Thoracic aorta (tissue), 2 donors: Measurements from ENCODE around the gene CFAP251. TPM values are rescaled to one million over a fixed set of nuclear protein-coding genes. Genes with fewer than 3 reads are reported as not detected.

Experiments used
- ATAC-seq: fragments of 150-250 bp; one replicate; pipeline ENCODE4 v1.8.0; 2017; ENCODE audit warnings: low read depth; ENCODE audit not compliant: insufficient number of reproducible peaks, low FRiP score
- DNase-seq: peaks from one replicate; pipeline ENCODE4 v3.0.0-alpha.2; 2020; ENCODE audit warnings: low spot score
- H3K27ac ChIP-seq, 2 donors: fragments of 200-600 bp; sonication (generic); 1 replicate in 1 of 2; 2 replicates in 1 of 2; pipeline ENCODE4 v1.5.1; 2016; ENCODE audit warnings: mild to moderate bottlenecking in 2 of 2, moderate library complexity in 2 of 2
- H3K27me3 ChIP-seq: fragments of 200-600 bp; sonication (generic); replicated peaks from 2 replicates; pipeline ENCODE4 v1.6.0; 2016; ENCODE audit warnings: mild to moderate bottlenecking; ENCODE audit not compliant: insufficient read depth
- H3K36me3 ChIP-seq: fragments of 200-600 bp; sonication (generic); one replicate; pipeline ENCODE4 v1.5.1; 2016
- H3K4me1 ChIP-seq, 2 donors: fragments of 200-600 bp; sonication (generic); 1 replicate in 1 of 2; 2 replicates in 1 of 2; pipeline versions ENCODE4 v1.5.1 to v1.6.0; 2016; ENCODE audit warnings: low read depth in 2 of 2, mild to moderate bottlenecking in 1 of 2; ENCODE audit not compliant: control insufficient read depth in 1 of 2
- H3K4me3 ChIP-seq: fragments of 200-600 bp; sonication (generic); 2 replicates; pipeline ENCODE4 v1.5.1; 2016; ENCODE audit warnings: mild to moderate bottlenecking
- H3K9me3 ChIP-seq: fragments of 200-600 bp; sonication (generic); 2 replicates; pipeline ENCODE4 v1.5.1; 2016
- total RNA-seq, 2 donors: library from RNA; depleted of rRNA; stranded (reverse); fragments of >200 nt; gene quantifications; one replicate each; pipeline versions ENCODE4 v1.1.0 to v1.2.3, GENCODE V29; 2016
- TF ChIP-seq, protein P1 (sequence below): fragments of 200-600 bp; sonication (generic); IDR thresholded peaks from one replicate; pipeline ENCODE4 v1.5.1; 2019; ENCODE audit warnings: antibody characterized with exemption

Gene CFAP251
- total RNA-seq, 2 donors from 2014 or later = 3.4 to 6.9 TPM

- TF ChIP-seq, protein P1, sequence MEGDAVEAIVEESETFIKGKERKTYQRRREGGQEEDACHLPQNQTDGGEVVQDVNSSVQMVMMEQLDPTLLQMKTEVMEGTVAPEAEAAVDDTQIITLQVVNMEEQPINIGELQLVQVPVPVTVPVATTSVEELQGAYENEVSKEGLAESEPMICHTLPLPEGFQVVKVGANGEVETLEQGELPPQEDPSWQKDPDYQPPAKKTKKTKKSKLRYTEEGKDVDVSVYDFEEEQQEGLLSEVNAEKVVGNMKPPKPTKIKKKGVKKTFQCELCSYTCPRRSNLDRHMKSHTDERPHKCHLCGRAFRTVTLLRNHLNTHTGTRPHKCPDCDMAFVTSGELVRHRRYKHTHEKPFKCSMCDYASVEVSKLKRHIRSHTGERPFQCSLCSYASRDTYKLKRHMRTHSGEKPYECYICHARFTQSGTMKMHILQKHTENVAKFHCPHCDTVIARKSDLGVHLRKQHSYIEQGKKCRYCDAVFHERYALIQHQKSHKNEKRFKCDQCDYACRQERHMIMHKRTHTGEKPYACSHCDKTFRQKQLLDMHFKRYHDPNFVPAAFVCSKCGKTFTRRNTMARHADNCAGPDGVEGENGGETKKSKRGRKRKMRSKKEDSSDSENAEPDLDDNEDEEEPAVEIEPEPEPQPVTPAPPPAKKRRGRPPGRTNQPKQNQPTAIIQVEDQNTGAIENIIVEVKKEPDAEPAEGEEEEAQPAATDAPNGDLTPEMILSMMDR = no peak
- Histone ChIP-seq H3K9me3 (no peaks in the 10 kb centered on the region), H3K4me1 (peaks cover 3 to 31% of the 10 kb centered on the region in 2 donors), H3K4me3 (no peak overlapping the region), H3K27me3 (no peaks in the 10 kb centered on the region), H3K36me3 (no peaks in the 10 kb centered on the region), H3K27ac (no peak overlapping the region)
- ATAC-seq = no peak
- no peak for DNase-seq
Observed at GRCh38 chr12:122028905-122029560, 110.6 kb downstream of the CFAP251 start.

DNA sequence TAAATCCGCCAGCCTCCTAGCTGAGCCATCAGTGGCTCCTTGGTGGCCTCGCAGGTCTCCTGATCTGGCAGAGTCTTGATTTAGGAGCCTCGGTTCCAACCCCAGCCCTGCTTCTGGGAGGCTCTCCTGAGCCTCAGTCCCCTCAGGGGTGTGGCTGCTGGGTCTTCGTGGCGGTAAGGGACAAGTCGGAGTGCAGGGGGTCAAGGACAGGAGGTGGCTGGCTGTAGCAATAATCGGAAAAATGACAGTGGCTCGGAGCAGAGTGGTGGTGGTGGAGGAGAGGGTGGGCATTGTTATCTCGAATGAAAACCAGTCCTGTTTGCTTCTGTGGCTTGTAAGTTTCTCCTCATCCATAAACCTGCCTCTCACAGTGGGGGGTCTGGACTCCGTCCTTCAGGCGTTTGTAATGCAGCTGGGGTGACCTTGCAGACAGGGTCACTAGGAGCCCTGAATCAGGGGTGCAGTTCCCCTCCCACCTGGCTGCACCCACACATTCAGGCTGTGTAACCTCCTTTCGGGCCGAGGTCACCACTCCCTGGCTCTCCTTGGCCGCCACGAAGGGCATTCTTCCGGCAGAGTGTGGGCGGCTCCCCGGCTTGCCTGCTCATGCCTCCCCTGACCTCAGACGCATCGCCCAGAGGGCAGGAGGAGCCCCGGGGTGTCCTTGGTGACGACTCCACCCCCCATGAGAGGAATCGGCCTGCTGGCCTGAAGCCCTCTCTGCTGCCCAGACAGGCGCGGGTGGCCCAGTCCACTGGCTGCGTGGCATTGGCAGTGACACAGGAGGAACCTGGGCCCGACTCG is 111.4 kb downstream of the CFAP251 start:
- no peak for ATAC-seq
- no peak overlapping the region for H3K27ac ChIP-seq
- TF ChIP-seq, protein P1 = no peak

GRCh38 chr12:122030424-122031035 is 112.1 kb downstream of the CFAP251 start:
- H3K36me3 ChIP-seq = peaks cover 3% of the 10 kb centered on the region
- H3K4me1 ChIP-seq = peaks cover 11 to 38% of the 10 kb centered on the region in 2 donors
- no peaks in the 10 kb centered on the region for H3K27me3 ChIP-seq
- H3K4me3 ChIP-seq = no peak overlapping the region
- no peak for DNase-seq
- TF ChIP-seq, protein P1 = no peak
- H3K27ac ChIP-seq = no peak overlapping the region
- H3K9me3 ChIP-seq = no peaks in the 10 kb centered on the region
- no peak for ATAC-seq

More for the DNA sequence above, 111.4 kb downstream of the CFAP251 start:
- Histone ChIP-seq H3K4me1 (peaks cover 4 to 31% of the 10 kb centered on the region in 2 donors), H3K27me3 (no peaks in the 10 kb centered on the region), H3K4me3 (no peak overlapping the region), H3K9me3 (no peaks in the 10 kb centered on the region), H3K36me3 (no peaks in the 10 kb centered on the region)
- no peak for DNase-seq

DNA sequence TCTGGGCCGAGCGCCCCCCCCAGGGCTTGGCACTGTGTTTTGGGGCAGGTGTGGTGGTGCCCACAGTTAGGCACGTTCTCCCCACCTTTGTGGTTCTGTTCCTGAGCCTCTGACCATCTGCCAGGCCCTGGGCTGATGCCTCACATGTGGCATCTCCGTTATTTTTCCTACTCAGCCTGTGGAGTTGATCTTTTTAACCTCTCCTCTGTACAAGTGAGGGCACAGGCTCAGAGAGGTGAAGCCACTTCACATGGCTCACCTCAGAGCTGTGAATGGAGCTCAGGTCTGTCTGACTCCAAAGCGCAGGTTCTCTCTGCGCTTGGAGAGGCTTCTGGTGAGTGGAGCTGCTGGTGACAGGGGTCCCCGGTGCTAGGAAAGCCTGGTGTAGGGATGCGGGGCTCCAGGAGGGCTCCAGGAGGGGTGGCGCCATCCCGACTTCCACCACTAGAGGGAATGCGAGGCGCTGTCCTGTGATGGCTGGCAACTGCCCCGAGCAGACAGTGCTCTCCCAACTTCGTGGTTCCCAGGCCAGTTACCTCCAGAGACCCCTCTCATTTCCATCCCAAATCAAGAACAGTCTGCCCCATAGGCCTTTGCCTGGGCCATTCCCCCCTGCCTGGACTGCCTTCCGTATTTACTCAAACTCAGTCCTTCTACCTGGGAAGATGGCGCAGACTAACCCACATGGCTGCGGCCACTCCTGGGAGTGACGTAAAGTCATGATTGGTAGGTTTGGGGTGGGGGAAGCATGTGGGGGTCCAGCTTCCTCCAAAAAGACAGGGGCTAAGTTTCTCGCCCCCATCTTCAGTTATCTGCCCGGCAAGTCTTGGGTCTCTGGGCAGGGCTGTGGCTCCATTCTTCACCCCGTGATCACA is 113.2 kb downstream of the CFAP251 start:
- ATAC-seq = no peak

More for the DNA sequence above, 113.2 kb downstream of the CFAP251 start:
- TF ChIP-seq, protein P1 = peak; percentile 77
- H3K4me1 ChIP-seq = peaks cover 11 to 43% of the 10 kb centered on the region in 2 donors
- no peak for DNase-seq
- no peaks in the 10 kb centered on the region for H3K9me3 ChIP-seq
- no peaks in the 10 kb centered on the region for H3K27me3 ChIP-seq
- H3K4me3 ChIP-seq = no peak overlapping the region
- no peak overlapping the region for H3K27ac ChIP-seq
- peaks cover 7% of the 10 kb centered on the region for H3K36me3 ChIP-seq
